Vagina (tissue), 2 donors: Measurements from ENCODE around the gene IZUMO1. TPM values are rescaled to one million over a fixed set of nuclear protein-coding genes. Genes with fewer than 3 reads are reported as not detected.

Source experiments
- DNase-seq, 2 donors: peaks; one replicate each; pipeline ENCODE4 v3.0.0-alpha.2; 2017; ENCODE audit errors: extremely low spot score in 2 of 2
- H3K27ac ChIP-seq: fragments of 200-600 bp; sonication (generic); one replicate; pipeline ENCODE4 v1.5.1; 2019
- H3K27me3 ChIP-seq: fragments of 200-600 bp; sonication (generic); one replicate; pipeline ENCODE4 v1.5.1; 2019
- H3K36me3 ChIP-seq, 2 donors: fragments of 200-600 bp; sonication (generic); one replicate each; pipeline ENCODE4 v1.5.1; 2017 to 2019
- H3K4me1 ChIP-seq: fragments of 200-600 bp; sonication (generic); one replicate; pipeline ENCODE4 v1.5.1; 2019
- H3K4me3 ChIP-seq, 2 donors: fragments of 200-600 bp; sonication (generic); 1 replicate in 1 of 2; 2 replicates in 1 of 2; pipeline ENCODE4 v1.5.1; 2016 to 2019
- H3K9me3 ChIP-seq: fragments of 200-600 bp; sonication (generic); one replicate; pipeline ENCODE4 v1.5.1; 2019
- CTCF ChIP-seq, 3 experiments: fragments of 450-650 bp in 2 of 3; fragments of 200-600 bp in 1 of 3; sonication (generic) in 1 of 3; IDR thresholded peaks; one replicate each; pipeline ENCODE4 v1.5.1; 2017 to 2019; ENCODE audit warnings: antibody characterized with exemption in 3 of 3, mild to moderate bottlenecking in 2 of 3, moderate library complexity in 2 of 3
- POLR2A ChIP-seq, 2 donors: fragments of 450-650 bp; IDR thresholded peaks; one replicate each; pipeline ENCODE4 v1.6.1; 2017; ENCODE audit warnings: antibody characterized with exemption in 2 of 2, mild to moderate bottlenecking in 2 of 2, moderate library complexity in 2 of 2
- POLR2AphosphoS5 ChIP-seq, 2 donors: sonication (generic); formaldehyde crosslinking; IDR thresholded peaks; one replicate each; pipeline ENCODE4 v1.9.0; 2017; ENCODE audit warnings: antibody characterized with exemption in 2 of 2, mild to moderate bottlenecking in 2 of 2, low read depth in 1 of 2; ENCODE audit not compliant: insufficient read depth in 1 of 2
- intact Hi-C: fragments of 100-400 bp; cut with DNase I; formaldehyde crosslinking; loops from one replicate; pipeline ENCODE4 v1.15.1; 2023
- total RNA-seq: library from RNA; depleted of rRNA; stranded (reverse); fragments of >200 nt; gene quantifications from one replicate; pipeline ENCODE4 v1.2.3, GENCODE V29; 2016

The IZUMO1 gene
- total RNA-seq, 1 donor from 2014 or later: 2.2 TPM

- no peak overlapping the region for H3K4me3 ChIP-seq
- no peaks in the 10 kb centered on the region for H3K27me3 ChIP-seq
- TF ChIP-seq CTCF (IDR thresholded peaks at IDR 0.05): no peak
- TF ChIP-seq POLR2AphosphoS5 (IDR thresholded peaks at IDR 0.05; ENCODE audit: insufficient read depth in 1 of 2, low read depth in 1 of 2): peak in 1 of 2 donors; percentile 51
- no peaks in the 10 kb centered on the region for H3K36me3 ChIP-seq
- H3K4me1 ChIP-seq: peaks cover 16% of the 10 kb centered on the region
- intact Hi-C loops: no loop called here
- no peak overlapping the region for H3K27ac ChIP-seq
- no peak for DNase-seq
- H3K9me3 ChIP-seq: no peaks in the 10 kb centered on the region
Observed at GRCh38 chr19:48745208-48745995, 1.3 kb downstream of the IZUMO1 start.

GRCh38 chr19:48742096-48742495 lies 4.6 kb downstream of the IZUMO1 start:
- DNase-seq: no peak
- intact Hi-C loops: no loop called here
- peak overlapping the region; percentile 88 for H3K27ac ChIP-seq
- H3K9me3 ChIP-seq: no peaks in the 10 kb centered on the region
- H3K4me1 ChIP-seq: peaks cover 26% of the 10 kb centered on the region
- no peaks in the 10 kb centered on the region for H3K27me3 ChIP-seq
- no peak for TF ChIP-seq POLR2A (IDR thresholded peaks at IDR 0.05)
- TF ChIP-seq CTCF (IDR thresholded peaks at IDR 0.05): no peak
- no peak for TF ChIP-seq POLR2AphosphoS5 (IDR thresholded peaks at IDR 0.05; ENCODE audit: insufficient read depth in 1 of 2, low read depth in 1 of 2)
- no peak overlapping the region for H3K4me3 ChIP-seq
- no peaks in the 10 kb centered on the region for H3K36me3 ChIP-seq

- Histone ChIP-seq H3K27me3 (no peaks in the 10 kb centered on the region), H3K36me3 (no peaks in the 10 kb centered on the region), H3K9me3 (no peaks in the 10 kb centered on the region), H3K4me1 (peaks cover 21% of the 10 kb centered on the region), H3K4me3 (peak overlapping the region in 1 of 2 donors; percentile 65), H3K27ac (peak overlapping the region; percentile 88)
- DNase-seq: no peak
- TF ChIP-seq CTCF (IDR thresholded peaks at IDR 0.05) (no peak), POLR2AphosphoS5 (IDR thresholded peaks at IDR 0.05; ENCODE audit: insufficient read depth in 1 of 2, low read depth in 1 of 2) (peak in 1 of 2 donors; percentile 32), POLR2A (IDR thresholded peaks at IDR 0.05) (no peak)
- intact Hi-C loops: no loop called here
Observed at GRCh38 chr19:48741129-48741999, 5.3 kb downstream of the IZUMO1 start.

GRCh38 chr19:48740164-48740972 lies 6.3 kb downstream of the IZUMO1 start, which contains the start of gene RASIP1:
TSS of gene RASIP1 (minus strand) at chr19:48740610. CDS start at chr19:48740282, 328 bp downstream.
- no peaks in the 10 kb centered on the region for H3K9me3 ChIP-seq
- no peaks in the 10 kb centered on the region for H3K36me3 ChIP-seq
- DNase-seq: no peak
- no peaks in the 10 kb centered on the region for H3K27me3 ChIP-seq
- peak within 1 kb of the TSS; percentile 57 to 65 for H3K4me3 ChIP-seq
- TF ChIP-seq CTCF (IDR thresholded peaks at IDR 0.05) (no peak), POLR2A (IDR thresholded peaks at IDR 0.05) (no peak), POLR2AphosphoS5 (IDR thresholded peaks at IDR 0.05; ENCODE audit: insufficient read depth in 1 of 2, low read depth in 1 of 2) (peak in 1 of 2 donors; percentile 45)
- H3K27ac ChIP-seq: peak within 1 kb of the TSS; percentile 88
- H3K4me1 ChIP-seq: peaks cover 22% of the 10 kb centered on the region
- intact Hi-C loops: no loop called here
